ENCODE data around the gene STARD7. TPM values are rescaled to one million over a fixed set of nuclear protein-coding genes. Genes with fewer than 3 reads are reported as not detected.

STARD7 gene
- total and polyA plus RNA-seq, 2 of the 13 experiments (the other 11 are each of a cell fraction or from before 2014, with no cell fraction given): 88.2 to 300 TPM

- peaks cover 96% of the 10 kb centered on the region for H3K79me2 ChIP-seq (ENCODE audit: insufficient read depth, low read length)
- ChIA-PET POLR2A (interaction anchor here (2.7 kb wide), 1 partner anchor 10 kb away, joined by 18 read pairs; the partner anchor contains the start of gene STARD7), CTCF (ENCODE audit: low intra/inter-chr PET ratio, low total read pairs) (no interaction called here)
- TF ChIP-seq ZNF235 (CRISPR knock-in tag; IDR thresholded peaks at IDR 0.05; ENCODE audit: borderline replicate concordance) (no peak), ZNF329 (CRISPR knock-in tag; IDR thresholded peaks at IDR 0.05; ENCODE audit: low read depth) (no peak), RFXAP (CRISPR knock-in tag; IDR thresholded peaks at IDR 0.05; ENCODE audit: borderline replicate concordance) (no peak), UBTF (CRISPR knock-in tag; IDR thresholded peaks at IDR 0.05) (no peak), ZFP90 (CRISPR knock-in tag; IDR thresholded peaks at IDR 0.05; ENCODE audit: borderline replicate concordance) (no peak), ZNF30 (CRISPR knock-in tag; IDR thresholded peaks at IDR 0.05) (no peak), NFIB (CRISPR knock-in tag; IDR thresholded peaks at IDR 0.05; ENCODE audit: borderline replicate concordance) (no peak), ZNF501 (CRISPR knock-in tag; IDR thresholded peaks at IDR 0.05) (no peak), ZNF747 (CRISPR knock-in tag; IDR thresholded peaks at IDR 0.05; ENCODE audit: borderline replicate concordance) (no peak), TEAD2 (CRISPR knock-in tag; IDR thresholded peaks at IDR 0.05) (no peak), PCBP1 (IDR thresholded peaks at IDR 0.05; ENCODE audit: borderline replicate concordance, low read depth, low read length) (no peak), NFAT5 (CRISPR knock-in tag; IDR thresholded peaks at IDR 0.05) (no peak), PRDM15 (CRISPR knock-in tag; IDR thresholded peaks at IDR 0.05) (no peak), ZKSCAN8 (CRISPR knock-in tag; IDR thresholded peaks at IDR 0.05; ENCODE audit: borderline replicate concordance) (no peak)
These were observed 9.7 kb downstream of the STARD7 start for GRCh38 chr2:96198921-96199320.

More at GRCh38 chr2:96198921-96199320, 9.7 kb downstream of the STARD7 start:
- in situ Hi-C loops (cut with HindIII; ENCODE audit: extremely low pct_ligation_motif_present, low pct_unique_long_range_greater_than_20kb): no loop called here
- H3K9me3 ChIP-seq (ENCODE audit: low read length): no peaks in the 10 kb centered on the region
- H3K4me3 ChIP-seq (replicated peaks in 1 of 3; ENCODE audit: insufficient read depth in 1 of 3, low read depth in 2 of 3, low read length in 3 of 3): no peak overlapping the region
- H3K9ac ChIP-seq (ENCODE audit: insufficient read depth, low read depth, low read length): no peak overlapping the region
- H3K27me3 ChIP-seq (ENCODE audit: control insufficient read depth in 1 of 2, insufficient read depth in 2 of 2, low read length in 2 of 2): no peaks in the 10 kb centered on the region
- DNase-seq (ENCODE audit: low spot score) (no peak), FAIRE-seq (no peak), ATAC-seq (no peak)
- H3K27ac ChIP-seq (ENCODE audit: extremely low read length, insufficient read depth, low read length): no peak overlapping the region
- BruUV-seq (replicated peaks): no TSS peak
- H3K4me1 ChIP-seq (ENCODE audit: insufficient read depth, low read length): peaks cover 62% of the 10 kb centered on the region
- WGBS (ENCODE audit: low lambda C conversion rate): 96% methylated on average over 2 of the region's 2 CpGs
- no peak overlapping the region for H2AFZ ChIP-seq (ENCODE audit: low read length)
- H3K4me2 ChIP-seq (ENCODE audit: low read depth, low read length): no peak overlapping the region
- peaks cover 75% of the 10 kb centered on the region for H4K20me1 ChIP-seq (ENCODE audit: insufficient read depth, low read length)
- intact Hi-C loops (cut with micrococcal nuclease; ENCODE audit: unreplicated experiment): no loop called here
- peaks cover 10 to 28% of the 10 kb centered on the region in 2 experiments for H3K36me3 ChIP-seq (replicated peaks in 1 of 2; ENCODE audit: control insufficient read depth in 1 of 2, insufficient read depth in 2 of 2, low read length in 2 of 2)
